ENCODE results near the gene PRKCD.

GRCh38 chr3:53113293-53114010, 47.6 kb upstream of the PRKCD start:
- TF ChIP-seq ZNF565 (CRISPR knock-in tag; conservative IDR thresholded peaks at IDR 0.05; ENCODE audit: low read depth) (no peak), PATZ1 (CRISPR knock-in tag; IDR thresholded peaks at IDR 0.05; ENCODE audit: borderline replicate concordance) (no peak), CSRNP3 (CRISPR knock-in tag; IDR thresholded peaks at IDR 0.05) (no peak), TCF4 (CRISPR knock-in tag; IDR thresholded peaks at IDR 0.05; ENCODE audit: borderline replicate concordance) (no peak), ZFP30 (CRISPR knock-in tag; IDR thresholded peaks at IDR 0.05) (no peak), ARNTL (CRISPR knock-in tag; IDR thresholded peaks at IDR 0.05; ENCODE audit: borderline replicate concordance, low read depth) (no peak), ZC3H10 (CRISPR knock-in tag; IDR thresholded peaks at IDR 0.05) (no peak), ZFP3 (CRISPR knock-in tag; IDR thresholded peaks at IDR 0.05) (no peak), CREB5 (CRISPR knock-in tag; IDR thresholded peaks at IDR 0.05; ENCODE audit: low read depth) (no peak), ISL1 (CRISPR knock-in tag; IDR thresholded peaks at IDR 0.05) (no peak), BACH2 (CRISPR knock-in tag; IDR thresholded peaks at IDR 0.05; ENCODE audit: borderline replicate concordance) (no peak)

Measured in SK-N-SH treated with all-trans-retinoic acid at 6 μM for 48 hours (cell line).